ENCODE results near the gene PGA4.
"Not testable (repeated sequence)": the region's sequence is repeated elsewhere in the genome, so short reads cannot be mapped to it uniquely, and the experiment has no call there.

The PGA4 gene

GRCh38 chr11:61250796-61251765, 28.9 kb downstream of the PGA4 start:
- DNase-seq, result not testable (repeated sequence)

- not testable (repeated sequence) for DNase-seq
These were observed 30.2 kb downstream of the PGA4 start for GRCh38 chr11:61252332-61252731.

GRCh38 chr11:61254403-61255025, 32.4 kb downstream of the PGA4 start:
- DNase-seq, result peak; percentile 57

- no peak for DNase-seq
These were observed 34.7 kb downstream of the PGA4 start for GRCh38 chr11:61256710-61257482.

- DNase-seq, result no peak
These were observed 36.4 kb downstream of the PGA4 start for GRCh38 chr11:61258546-61258945.

- DNase-seq, result no peak
These were observed 37.2 kb downstream of the PGA4 start for GRCh38 chr11:61259363-61259762.

- no peak for DNase-seq
These were observed 42.2 kb downstream of the PGA4 start for GRCh38 chr11:61264371-61264770.

GRCh38 chr11:61264795-61265194, 42.6 kb downstream of the PGA4 start:
- DNase-seq, result no peak

GRCh38 chr11:61265357-61265756, 43.2 kb downstream of the PGA4 start:
- DNase-seq, result no peak

GRCh38 chr11:61266602-61267001, 44.5 kb downstream of the PGA4 start:
- peak; percentile 20 for DNase-seq

GRCh38 chr11:61267437-61267841, 45.3 kb downstream of the PGA4 start:
- DNase-seq, result no peak

- no peak for DNase-seq
These were observed 46.6 kb downstream of the PGA4 start for GRCh38 chr11:61268588-61269250.

GRCh38 chr11:61270354-61271076, 48.4 kb downstream of the PGA4 start:
- DNase-seq, result no peak

GRCh38 chr11:61272731-61273130, 50.6 kb downstream of the PGA4 start:
- DNase-seq, result no peak

GRCh38 chr11:61273178-61274078, 51.3 kb downstream of the PGA4 start:
- no peak for DNase-seq

- no peak for DNase-seq
These were observed 51.9 kb downstream of the PGA4 start for GRCh38 chr11:61274084-61274483.

- no peak for DNase-seq
These were observed 53.0 kb downstream of the PGA4 start for GRCh38 chr11:61275191-61275590.

- no peak for DNase-seq
These were observed 55.2 kb downstream of the PGA4 start for GRCh38 chr11:61277186-61278000.

- no peak for DNase-seq
These were observed 55.9 kb downstream of the PGA4 start for GRCh38 chr11:61278001-61278470.
